Breast epithelium (tissue), 4 donors: ENCODE results near the gene MX1. TPM values are rescaled to one million over a fixed set of nuclear protein-coding genes. Genes with fewer than 3 reads are reported as not detected.

Source experiments
- DNase-seq, 2 donors: peaks; one replicate each; pipeline ENCODE4 v3.0.0-alpha.2; 2019; ENCODE audit warnings: low spot score in 2 of 2
- H3K27ac ChIP-seq, 2 donors: fragments of 200-600 bp; sonication (generic) in 1 of 2; one replicate each; pipeline ENCODE4 v1.5.1; 2016 to 2019; ENCODE audit warnings: mild to moderate bottlenecking in 1 of 2
- H3K27me3 ChIP-seq, 2 donors: fragments of 200-600 bp; sonication (generic) in 1 of 2; one replicate each; pipeline versions ENCODE4 v1.5.1 to v1.6.0; 2017 to 2019; ENCODE audit warnings: control low read depth in 1 of 2, mild to moderate bottlenecking in 1 of 2
- H3K36me3 ChIP-seq: fragments of 200-600 bp; one replicate; pipeline ENCODE4 v1.5.1; 2019
- H3K4me1 ChIP-seq, 2 donors: fragments of 200-600 bp; sonication (generic); one replicate each; pipeline ENCODE4 v1.5.1; 2016 to 2019; ENCODE audit warnings: control low read depth in 1 of 2
- H3K4me3 ChIP-seq, 3 donors: fragments of 200-600 bp; sonication (generic); 1 replicate in 2 of 3; 2 replicates in 1 of 3; pipeline ENCODE4 v1.5.1; 2016 to 2019; ENCODE audit warnings: mild to moderate bottlenecking in 3 of 3, moderate library complexity in 2 of 3
- H3K9me3 ChIP-seq, 2 donors: fragments of 200-600 bp; sonication (generic) in 1 of 2; one replicate each; pipeline ENCODE4 v1.5.1; 2016 to 2019; ENCODE audit warnings: control low read depth in 1 of 2
- POLR2A ChIP-seq: fragments of 450-650 bp; IDR thresholded peaks from one replicate; pipeline ENCODE4 v1.6.1; 2016; ENCODE audit warnings: antibody characterized with exemption, mild to moderate bottlenecking, moderate library complexity
- POLR2AphosphoS5 ChIP-seq, 3 donors: sonication (generic); formaldehyde crosslinking; IDR thresholded peaks; one replicate each; pipeline ENCODE4 v1.6.1; 2017; ENCODE audit warnings: antibody characterized with exemption in 3 of 3
- intact Hi-C: fragments of 100-400 bp; cut with DNase I; formaldehyde crosslinking; loops from one replicate; pipeline ENCODE4 v1.15.1; 2023; ENCODE audit warnings: low total_unique reads
- total RNA-seq, 3 donors: library from RNA; depleted of rRNA; stranded (reverse); fragments of >200 nt; gene quantifications; one replicate each; pipeline ENCODE4 v1.1.0, GENCODE V29; 2016
- TF ChIP-seq, protein P1 (sequence below), 3 donors: fragments of 450-650 bp; IDR thresholded peaks; one replicate each; pipeline ENCODE4 v1.5.1; 2016 to 2017; ENCODE audit warnings: antibody characterized with exemption in 3 of 3, mild to moderate bottlenecking in 3 of 3, moderate library complexity in 3 of 3

MX1 gene
- total RNA-seq, 3 donors from 2014 or later, result 13.4 to 23.1 (median 21.8) TPM

DNA sequence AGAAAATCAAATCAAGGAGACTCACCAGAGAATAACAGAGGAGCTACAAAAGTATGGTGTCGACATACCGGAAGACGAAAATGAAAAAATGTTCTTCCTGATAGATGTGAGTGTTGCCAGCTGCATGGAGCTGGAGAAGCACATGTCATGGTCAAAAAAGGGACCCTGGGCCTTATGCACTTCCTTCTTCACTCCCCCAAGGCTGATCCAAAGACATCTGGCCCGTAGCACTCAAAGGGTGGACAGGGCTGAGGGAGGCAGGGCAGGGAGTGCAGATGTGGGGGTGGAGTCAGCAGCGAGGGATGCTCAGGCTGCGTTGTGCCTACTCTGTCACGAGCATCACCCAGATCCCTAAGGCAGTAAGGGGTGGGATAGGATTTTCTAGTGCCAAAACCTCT lies 19.4 kb downstream of the MX1 start:
- H3K4me1 ChIP-seq, result no peaks in the 10 kb centered on the region
- H3K4me3 ChIP-seq, result no peak overlapping the region
- H3K27me3 ChIP-seq, result no peaks in the 10 kb centered on the region
- DNase-seq, result peak in 1 of 2 donors; percentile 28
- intact Hi-C loops, result loop anchor here (10.0 kb wide), 1 partner anchor 151 kb away; no protein-coding TSS in a partner anchor
- no peak for TF ChIP-seq POLR2AphosphoS5 (IDR thresholded peaks at IDR 0.05)
- TF ChIP-seq POLR2A, result no peak
- TF ChIP-seq, protein P1, sequence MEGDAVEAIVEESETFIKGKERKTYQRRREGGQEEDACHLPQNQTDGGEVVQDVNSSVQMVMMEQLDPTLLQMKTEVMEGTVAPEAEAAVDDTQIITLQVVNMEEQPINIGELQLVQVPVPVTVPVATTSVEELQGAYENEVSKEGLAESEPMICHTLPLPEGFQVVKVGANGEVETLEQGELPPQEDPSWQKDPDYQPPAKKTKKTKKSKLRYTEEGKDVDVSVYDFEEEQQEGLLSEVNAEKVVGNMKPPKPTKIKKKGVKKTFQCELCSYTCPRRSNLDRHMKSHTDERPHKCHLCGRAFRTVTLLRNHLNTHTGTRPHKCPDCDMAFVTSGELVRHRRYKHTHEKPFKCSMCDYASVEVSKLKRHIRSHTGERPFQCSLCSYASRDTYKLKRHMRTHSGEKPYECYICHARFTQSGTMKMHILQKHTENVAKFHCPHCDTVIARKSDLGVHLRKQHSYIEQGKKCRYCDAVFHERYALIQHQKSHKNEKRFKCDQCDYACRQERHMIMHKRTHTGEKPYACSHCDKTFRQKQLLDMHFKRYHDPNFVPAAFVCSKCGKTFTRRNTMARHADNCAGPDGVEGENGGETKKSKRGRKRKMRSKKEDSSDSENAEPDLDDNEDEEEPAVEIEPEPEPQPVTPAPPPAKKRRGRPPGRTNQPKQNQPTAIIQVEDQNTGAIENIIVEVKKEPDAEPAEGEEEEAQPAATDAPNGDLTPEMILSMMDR (IDR thresholded peaks at IDR 0.05), result no peak
- no peak overlapping the region for H3K27ac ChIP-seq
- no peaks in the 10 kb centered on the region for H3K9me3 ChIP-seq
- peaks cover 4% of the 10 kb centered on the region for H3K36me3 ChIP-seq

DNA sequence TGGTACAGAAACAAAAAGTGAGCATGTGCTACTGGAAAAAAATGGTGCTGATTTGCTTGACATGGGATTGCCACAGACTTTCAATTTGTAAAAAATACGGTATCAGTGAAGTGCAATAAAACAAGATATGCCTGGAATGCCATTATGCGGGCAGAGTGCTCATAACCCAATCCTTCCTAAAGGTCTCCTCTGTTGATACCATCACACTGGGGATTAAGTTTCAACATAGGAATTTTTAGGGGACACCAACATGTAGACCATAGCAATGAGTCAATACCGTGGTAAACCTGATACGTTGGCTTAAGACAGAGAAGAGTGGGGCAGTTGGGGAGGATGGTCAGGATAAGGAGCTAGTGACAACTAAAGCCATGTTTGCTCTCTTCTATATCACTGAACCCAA lies 20.5 kb downstream of the MX1 start:
- Histone ChIP-seq H3K4me3 (no peak overlapping the region), H3K27ac (no peak overlapping the region), H3K27me3 (no peaks in the 10 kb centered on the region), H3K4me1 (no peaks in the 10 kb centered on the region), H3K36me3 (no peaks in the 10 kb centered on the region), H3K9me3 (no peaks in the 10 kb centered on the region)
- DNase-seq, result no peak
- TF ChIP-seq POLR2AphosphoS5 (IDR thresholded peaks at IDR 0.05) (no peak), POLR2A (no peak)
- TF ChIP-seq, protein P1 (IDR thresholded peaks at IDR 0.05), result no peak
- intact Hi-C loops, result loop anchor here (10.0 kb wide), 1 partner anchor 152 kb away; no protein-coding TSS in a partner anchor

DNA sequence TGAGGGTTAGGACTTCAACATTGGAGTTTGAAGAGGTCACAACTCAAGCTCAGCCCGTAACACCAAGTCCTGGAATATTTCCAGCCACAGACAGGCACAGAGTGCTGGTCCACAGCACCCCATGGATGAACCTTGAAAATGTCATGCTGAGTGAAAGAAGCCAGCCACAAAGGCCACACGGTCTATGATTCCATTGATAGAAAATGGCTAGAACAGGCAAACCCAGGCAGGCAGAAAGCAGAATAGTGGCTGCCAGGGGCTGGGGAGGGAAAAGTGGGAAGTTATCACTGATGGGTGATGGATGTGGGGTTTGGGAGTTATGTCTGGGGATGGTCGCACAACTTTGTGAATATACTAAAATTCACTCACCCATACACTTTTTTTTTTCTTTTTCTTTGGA lies 21.3 kb downstream of the MX1 start:
- H3K4me1 ChIP-seq, result no peaks in the 10 kb centered on the region
- no peak overlapping the region for H3K4me3 ChIP-seq
- TF ChIP-seq POLR2A (no peak), POLR2AphosphoS5 (IDR thresholded peaks at IDR 0.05) (no peak)
- TF ChIP-seq, protein P1 (IDR thresholded peaks at IDR 0.05), result no peak
- no peaks in the 10 kb centered on the region for H3K36me3 ChIP-seq
- no peaks in the 10 kb centered on the region for H3K9me3 ChIP-seq
- DNase-seq, result peak in 1 of 2 donors; percentile 10
- intact Hi-C loops, result loop anchor here (10.0 kb wide), 1 partner anchor 153 kb away; no protein-coding TSS in a partner anchor
- H3K27me3 ChIP-seq, result no peaks in the 10 kb centered on the region
- no peak overlapping the region for H3K27ac ChIP-seq

DNA sequence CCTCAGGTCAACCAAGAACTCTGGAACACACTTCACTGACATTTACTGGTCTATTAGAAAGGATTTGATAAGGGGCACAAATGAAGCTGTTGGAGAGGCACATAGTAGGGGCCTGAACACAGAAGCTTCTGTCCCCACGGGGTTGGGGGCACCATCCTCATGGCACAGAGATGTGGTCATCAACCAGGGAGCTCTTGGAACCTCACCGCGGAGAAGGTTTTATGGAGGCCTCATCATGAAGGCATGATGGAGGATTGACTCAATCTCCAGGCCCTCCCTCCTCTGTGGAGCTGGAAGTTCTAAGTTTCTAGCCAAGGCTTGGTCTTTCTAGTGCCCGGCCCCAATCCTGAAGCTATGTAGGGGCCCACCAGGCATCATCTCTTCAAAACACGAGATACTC lies 23.6 kb downstream of the MX1 start:
- Histone ChIP-seq H3K27me3 (no peaks in the 10 kb centered on the region), H3K4me1 (no peaks in the 10 kb centered on the region), H3K9me3 (no peaks in the 10 kb centered on the region), H3K4me3 (no peak overlapping the region), H3K27ac (no peak overlapping the region), H3K36me3 (no peaks in the 10 kb centered on the region)
- DNase-seq, result peak in 1 of 2 donors; percentile 28
- TF ChIP-seq, protein P1 (IDR thresholded peaks at IDR 0.05), result no peak
- TF ChIP-seq POLR2AphosphoS5 (IDR thresholded peaks at IDR 0.05), result no peak
- intact Hi-C loops, result loop anchor here (10.0 kb wide), 1 partner anchor 155 kb away; no protein-coding TSS in a partner anchor

DNA sequence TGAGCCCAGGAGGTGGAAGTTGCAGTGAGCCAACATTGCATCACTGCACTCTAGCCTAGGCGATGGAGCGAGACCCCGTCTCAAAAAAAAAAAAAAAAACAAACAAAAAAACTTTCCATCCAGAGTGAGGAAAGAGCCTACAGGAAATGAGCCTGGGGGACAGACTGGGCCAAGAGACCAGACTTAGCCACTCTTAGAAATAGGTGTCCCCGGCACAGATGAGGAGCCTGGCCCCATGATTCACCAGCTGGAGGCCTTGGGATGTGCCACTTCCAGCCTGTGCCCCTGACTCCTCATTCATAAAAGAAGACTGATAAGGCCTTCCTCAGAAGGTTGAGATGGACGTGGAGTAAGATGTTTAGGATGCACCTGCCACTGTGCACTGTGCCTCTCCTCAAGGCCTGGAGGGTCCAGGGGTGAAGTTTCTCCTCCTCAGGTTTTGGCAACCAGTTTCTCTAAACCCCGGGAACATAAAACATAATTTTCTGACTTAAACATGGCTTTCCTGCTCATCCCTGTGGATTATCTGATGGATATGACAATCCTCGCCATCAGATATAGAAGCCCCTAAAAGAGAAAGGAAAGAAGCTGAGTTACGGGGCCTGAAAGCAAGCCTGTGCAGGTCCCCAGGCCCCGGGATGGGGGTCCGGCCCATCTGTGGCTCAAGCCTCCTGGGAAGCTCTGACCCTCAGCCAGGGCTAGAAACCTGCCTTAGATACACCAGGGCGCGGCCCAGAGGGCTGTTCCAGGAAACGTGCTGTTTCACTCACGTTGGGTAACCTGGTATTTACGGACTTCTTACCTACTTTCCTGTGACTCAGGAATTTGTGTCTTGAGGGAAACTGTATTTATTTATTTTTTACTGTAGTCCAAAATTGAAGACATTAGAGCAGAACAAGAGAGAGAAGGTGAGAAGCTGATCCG lies 26.0 kb downstream of the MX1 start:
- no peaks in the 10 kb centered on the region for H3K9me3 ChIP-seq
- H3K27me3 ChIP-seq, result no peaks in the 10 kb centered on the region
- H3K4me3 ChIP-seq, result no peak overlapping the region
- no peak for DNase-seq
- intact Hi-C loops, result no loop called here
- H3K4me1 ChIP-seq, result no peaks in the 10 kb centered on the region
- TF ChIP-seq POLR2A (no peak), POLR2AphosphoS5 (IDR thresholded peaks at IDR 0.05) (no peak)
- TF ChIP-seq, protein P1 (IDR thresholded peaks at IDR 0.05), result no peak
- no peak overlapping the region for H3K27ac ChIP-seq
- H3K36me3 ChIP-seq, result no peaks in the 10 kb centered on the region
